H1 (cell line): ENCODE measurements around the gene PPP4R4.

Source experiments
- CBX5 ChIP-seq: fragments of 300-800, 300-1000 bp; sonication (generic); IDR thresholded peaks from 2 replicates; pipeline ENCODE4 v1.7.1; 2016; ENCODE audit warnings: antibody characterized with exemption, low read length, low read depth
- CEBPB ChIP-seq: IDR thresholded peaks from 2 replicates; pipeline ENCODE4 v1.6.1; 2012; ENCODE audit warnings: low read depth, low read length
- CHD1 ChIP-seq: IDR thresholded peaks from 2 replicates; pipeline ENCODE4 v1.6.1; 2012; ENCODE audit warnings: low read depth, low read length, improper control_type of control experiment
- EP300 ChIP-seq, 2 experiments: IDR thresholded peaks; 1 replicate in 1 of 2; 2 replicates in 1 of 2; pipeline ENCODE4 v1.6.1; 2011 to 2012; ENCODE audit warnings: low read depth in 2 of 2, low read length in 2 of 2, mild to moderate bottlenecking in 2 of 2, borderline replicate concordance in 1 of 2, inconsistent platforms in 1 of 2, moderate library complexity in 1 of 2
- EZH2 ChIP-seq: fragments of 200-600 bp; sonication (generic); IDR thresholded peaks from 2 replicates; pipeline ENCODE4 v1.7.1; 2012; ENCODE audit warnings: low read depth, mild to moderate bottlenecking, moderate library complexity, low read length, inconsistent platforms; ENCODE audit not compliant: severe bottlenecking
- HDAC6 ChIP-seq: IDR thresholded peaks from one replicate; pipeline ENCODE4 v1.7.1; 2012; ENCODE audit warnings: low read depth, mild to moderate bottlenecking, inconsistent platforms, low read length, moderate library complexity
- JUN ChIP-seq: IDR thresholded peaks from 2 replicates; pipeline ENCODE4 v1.6.1; 2011; ENCODE audit warnings: low read depth, mild to moderate bottlenecking, improper control_type of control experiment, low read length
- RFX5 ChIP-seq: IDR thresholded peaks from 2 replicates; pipeline ENCODE4 v1.6.1; 2011; ENCODE audit warnings: low read depth, low read length, improper control_type of control experiment, borderline replicate concordance
- SIN3A ChIP-seq, 2 experiments: IDR thresholded peaks in 1 of 2; conservative IDR thresholded peaks in 1 of 2; 2 replicates each; pipeline ENCODE4 v1.6.1; 2011 to 2012; ENCODE audit warnings: low read length in 2 of 2, improper control_type of control experiment in 1 of 2, low read depth in 1 of 2, mild to moderate bottlenecking in 1 of 2
- TF ChIP-seq, protein P1 (sequence below), 3 experiments: IDR thresholded peaks; 1 replicate in 2 of 3; 2 replicates in 1 of 3; pipeline versions ENCODE4 v1.5.1 to v1.6.1; 2011; ENCODE audit warnings: low read length in 3 of 3, mild to moderate bottlenecking in 3 of 3, inconsistent platforms in 2 of 3, low read depth in 1 of 3, moderate library complexity in 1 of 3; ENCODE audit not compliant: insufficient read depth in 1 of 3; ENCODE audit errors: control extremely low read depth in 1 of 3
- TF ChIP-seq, protein P2 (sequence below): IDR thresholded peaks from 2 replicates; pipeline ENCODE4 v1.6.1; 2011; ENCODE audit warnings: low read depth, mild to moderate bottlenecking, low read length; ENCODE audit not compliant: insufficient read depth
- TF ChIP-seq, protein P3 (sequence below): IDR thresholded peaks from 2 replicates; pipeline ENCODE4 v1.6.1; 2012; ENCODE audit warnings: inconsistent platforms
- TF ChIP-seq, protein P4 (sequence below): IDR thresholded peaks from 2 replicates; pipeline ENCODE4 v1.6.1; 2011; ENCODE audit warnings: low read length, improper control_type of control experiment

DNA sequence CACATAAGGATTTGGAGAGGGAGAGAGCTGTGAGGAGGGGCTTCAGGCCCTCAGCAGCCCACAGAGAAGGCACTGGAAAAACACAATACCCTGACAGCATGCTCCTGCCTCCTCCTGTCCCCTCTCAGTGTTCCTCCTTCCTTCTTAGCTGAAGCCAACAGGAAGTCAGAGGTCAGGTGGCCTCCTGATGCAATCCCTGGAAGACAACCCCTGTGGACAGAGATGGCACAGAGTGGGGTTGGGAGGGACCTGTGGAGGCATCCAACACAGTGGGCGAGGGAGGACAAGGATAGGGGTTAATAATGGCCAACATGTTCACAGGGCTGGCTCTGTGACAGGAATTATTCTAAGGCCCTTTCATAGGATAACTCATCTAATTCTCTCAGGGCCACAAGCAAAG, 29.4 kb upstream of the PPP4R4 start:
- TF ChIP-seq SIN3A (conservative IDR thresholded peaks at IDR 0.05 in 1 of 2, IDR thresholded peaks at IDR 0.05 in 1 of 2; ENCODE audit: low read depth in 1 of 2, low read length in 2 of 2): no peak
- no peak for TF ChIP-seq EP300 (IDR thresholded peaks at IDR 0.05; ENCODE audit: borderline replicate concordance in 1 of 2, low read depth in 2 of 2, low read length in 2 of 2)
- no peak for TF ChIP-seq EZH2
- no peak for TF ChIP-seq CHD1
- TF ChIP-seq, protein P1, sequence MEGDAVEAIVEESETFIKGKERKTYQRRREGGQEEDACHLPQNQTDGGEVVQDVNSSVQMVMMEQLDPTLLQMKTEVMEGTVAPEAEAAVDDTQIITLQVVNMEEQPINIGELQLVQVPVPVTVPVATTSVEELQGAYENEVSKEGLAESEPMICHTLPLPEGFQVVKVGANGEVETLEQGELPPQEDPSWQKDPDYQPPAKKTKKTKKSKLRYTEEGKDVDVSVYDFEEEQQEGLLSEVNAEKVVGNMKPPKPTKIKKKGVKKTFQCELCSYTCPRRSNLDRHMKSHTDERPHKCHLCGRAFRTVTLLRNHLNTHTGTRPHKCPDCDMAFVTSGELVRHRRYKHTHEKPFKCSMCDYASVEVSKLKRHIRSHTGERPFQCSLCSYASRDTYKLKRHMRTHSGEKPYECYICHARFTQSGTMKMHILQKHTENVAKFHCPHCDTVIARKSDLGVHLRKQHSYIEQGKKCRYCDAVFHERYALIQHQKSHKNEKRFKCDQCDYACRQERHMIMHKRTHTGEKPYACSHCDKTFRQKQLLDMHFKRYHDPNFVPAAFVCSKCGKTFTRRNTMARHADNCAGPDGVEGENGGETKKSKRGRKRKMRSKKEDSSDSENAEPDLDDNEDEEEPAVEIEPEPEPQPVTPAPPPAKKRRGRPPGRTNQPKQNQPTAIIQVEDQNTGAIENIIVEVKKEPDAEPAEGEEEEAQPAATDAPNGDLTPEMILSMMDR (IDR thresholded peaks at IDR 0.05; ENCODE audit: control extremely low read depth in 1 of 3, insufficient read depth in 1 of 3, low read depth in 1 of 3, low read length in 3 of 3): no peak
- TF ChIP-seq, protein P2, sequence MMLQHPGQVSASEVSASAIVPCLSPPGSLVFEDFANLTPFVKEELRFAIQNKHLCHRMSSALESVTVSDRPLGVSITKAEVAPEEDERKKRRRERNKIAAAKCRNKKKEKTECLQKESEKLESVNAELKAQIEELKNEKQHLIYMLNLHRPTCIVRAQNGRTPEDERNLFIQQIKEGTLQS: peak; percentile 51; the same call in 1 of the 2 replicates
- peak; percentile 74 for TF ChIP-seq CEBPB
- TF ChIP-seq, protein P3, sequence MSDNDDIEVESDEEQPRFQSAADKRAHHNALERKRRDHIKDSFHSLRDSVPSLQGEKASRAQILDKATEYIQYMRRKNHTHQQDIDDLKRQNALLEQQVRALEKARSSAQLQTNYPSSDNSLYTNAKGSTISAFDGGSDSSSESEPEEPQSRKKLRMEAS: peak; percentile 79
- no peak for TF ChIP-seq CBX5
- TF ChIP-seq HDAC6: no peak
- no peak for TF ChIP-seq RFX5
- TF ChIP-seq JUN: no peak
- TF ChIP-seq, protein P4, sequence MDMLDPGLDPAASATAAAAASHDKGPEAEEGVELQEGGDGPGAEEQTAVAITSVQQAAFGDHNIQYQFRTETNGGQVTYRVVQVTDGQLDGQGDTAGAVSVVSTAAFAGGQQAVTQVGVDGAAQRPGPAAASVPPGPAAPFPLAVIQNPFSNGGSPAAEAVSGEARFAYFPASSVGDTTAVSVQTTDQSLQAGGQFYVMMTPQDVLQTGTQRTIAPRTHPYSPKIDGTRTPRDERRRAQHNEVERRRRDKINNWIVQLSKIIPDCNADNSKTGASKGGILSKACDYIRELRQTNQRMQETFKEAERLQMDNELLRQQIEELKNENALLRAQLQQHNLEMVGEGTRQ: peak; percentile 42; the same call in 1 of the 2 replicates
